Ovary (tissue), 3 donors: Measurements from ENCODE around the gene HDAC10.

ENCODE experiments used
- CTCF ChIP-seq, 3 donors: fragments of 450-650 bp in 2 of 3; fragments of 200-600 bp in 1 of 3; IDR thresholded peaks; one replicate each; pipeline versions ENCODE4 v1.5.1 to v1.8.0; 2016 to 2022; ENCODE audit warnings: antibody characterized with exemption in 3 of 3, mild to moderate bottlenecking in 1 of 3
- EP300 ChIP-seq: sonication (generic); formaldehyde crosslinking; IDR thresholded peaks from one replicate; pipeline ENCODE4 v1.6.1; 2017; ENCODE audit warnings: antibody characterized with exemption
- POLR2A ChIP-seq: fragments of 450-650 bp; IDR thresholded peaks from one replicate; pipeline ENCODE4 v1.6.1; 2017; ENCODE audit warnings: antibody characterized with exemption, mild to moderate bottlenecking, moderate library complexity
- donor health status: DM: no; HTN: no; CAD: no.

- TF ChIP-seq EP300 (no peak), CTCF (IDR thresholded peaks at IDR 0.05) (no peak), POLR2A (no peak)
These were observed 6.6 kb upstream of the HDAC10 start for GRCh38 chr22:50257451-50258360.
